Right cardiac atrium (tissue), 5 donors: ENCODE results near the gene MAN1C1. TPM values are rescaled to one million over a fixed set of nuclear protein-coding genes. Genes with fewer than 3 reads are reported as not detected.

Experiments used
- ATAC-seq, 2 donors: fragments of 200-7000 bp; cut with Tn5 transposase; one replicate each; pipeline versions ENCODE4 v1.8.0 to v1.9.1; 2020; ENCODE audit warnings: moderate library complexity in 2 of 2, mild to moderate bottlenecking in 1 of 2
- DNase-seq, 3 donors: peaks; one replicate each; pipeline ENCODE4 v3.0.0-alpha.2; 2020
- H3K27ac ChIP-seq: one replicate; pipeline ENCODE4 v1.5.1; 2013; ENCODE audit warnings: mild to moderate bottlenecking, low read length, control low read depth, moderate library complexity
- H3K27me3 ChIP-seq: one replicate; pipeline ENCODE4 v1.6.1; 2013; ENCODE audit not compliant: control insufficient read depth, insufficient read depth
- H3K4me1 ChIP-seq: one replicate; pipeline ENCODE4 v1.6.1; 2013; ENCODE audit warnings: low read length; ENCODE audit not compliant: control insufficient read depth, insufficient read depth
- H3K4me3 ChIP-seq: one replicate; pipeline ENCODE4 v1.5.1; 2013; ENCODE audit warnings: low read length, control low read depth
- H3K9me3 ChIP-seq: one replicate; pipeline ENCODE4 v1.6.1; 2013; ENCODE audit warnings: low read length; ENCODE audit not compliant: control insufficient read depth
- WGBS: extraction: QIAGEN DNeasy Blood & Tissue Kit; methylation state at CpG from one replicate; pipeline ENCODE4 v1.1.7; 2013; 5-methylcytosine and 5-hydroxymethylcytosine counted together
- intact Hi-C, 4 donors: fragments of 100-400 bp; cut with DNase I; formaldehyde crosslinking; loops; one replicate each; pipeline versions ENCODE4 v1.11.0 to v1.14.0; 2022 to 2023
- polyA plus RNA-seq: library from polyadenylated mRNA; stranded (reverse); fragments of 200-250 nt; gene quantifications from one replicate; pipeline ENCODE4 v1.2.3, GENCODE V29; 2013
- total RNA-seq, 4 donors: library from RNA; stranded (reverse); fragmentation: NEBNext Ultra II Directional; extraction: Animal tissue kit (Norgen Biotek cat#: 25700); gene quantifications; one replicate each; pipeline ENCODE4 v1.2.1, GENCODE V29; 2021
- donor health status: healthy with polysubstance abuse.
- donor health status: DM: no; HTN: yes; CAD: no.
- donor health status: DM: no; HTN: no; CAD: no.
- donor health status: DM: no; HTN: yes; CAD: no; lungs with severe emphysema.
- donor health status: DM: yes; HTN: yes; CAD: no.

MAN1C1 gene
- total and polyA plus RNA-seq, 5 donors: 9.1 to 15.7 (median 11.7) TPM

DNA sequence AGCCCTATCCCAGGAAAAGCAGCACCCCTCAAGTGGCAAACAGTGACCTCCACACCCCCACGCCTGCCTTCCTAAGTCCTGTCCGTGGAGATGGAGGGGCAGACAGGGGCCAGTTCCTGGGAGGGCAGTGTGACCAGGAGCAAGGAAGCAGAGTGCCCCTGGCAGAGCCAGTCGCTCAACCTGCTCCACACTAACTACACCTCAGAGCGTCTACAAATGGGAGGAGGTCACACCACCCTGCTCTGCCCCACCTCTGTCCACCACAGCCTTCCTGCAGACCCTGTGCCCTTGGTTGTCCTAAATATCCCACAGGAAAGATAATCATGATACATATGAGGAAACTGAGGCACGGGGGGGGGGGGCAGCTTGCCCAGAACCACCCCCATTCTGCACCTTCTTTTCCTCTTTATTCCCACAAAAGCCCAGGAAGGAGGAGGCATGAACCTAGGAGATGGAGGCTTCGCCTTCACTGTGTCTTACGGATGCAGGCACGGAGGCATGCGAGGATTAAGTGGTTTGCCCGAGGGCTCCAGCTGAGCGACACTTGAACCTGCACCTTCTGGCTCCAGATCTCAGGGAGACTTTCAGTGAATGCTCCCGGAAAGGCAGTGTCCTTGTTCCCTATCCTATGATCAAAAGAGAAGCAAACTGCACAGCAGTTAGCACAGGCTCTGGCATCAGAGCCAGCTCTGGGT lies 140.7 kb downstream of the MAN1C1 start:
- Histone ChIP-seq H3K4me3 (no peak overlapping the region), H3K9me3 (no peaks in the 10 kb centered on the region), H3K27me3 (no peaks in the 10 kb centered on the region), H3K4me1 (no peaks in the 10 kb centered on the region), H3K27ac (no peak overlapping the region)
- no peak for DNase-seq
- 88% methylated on average over 12 of the region's 12 CpGs for WGBS
- ATAC-seq: no peak
- intact Hi-C loops: no loop called here

DNA sequence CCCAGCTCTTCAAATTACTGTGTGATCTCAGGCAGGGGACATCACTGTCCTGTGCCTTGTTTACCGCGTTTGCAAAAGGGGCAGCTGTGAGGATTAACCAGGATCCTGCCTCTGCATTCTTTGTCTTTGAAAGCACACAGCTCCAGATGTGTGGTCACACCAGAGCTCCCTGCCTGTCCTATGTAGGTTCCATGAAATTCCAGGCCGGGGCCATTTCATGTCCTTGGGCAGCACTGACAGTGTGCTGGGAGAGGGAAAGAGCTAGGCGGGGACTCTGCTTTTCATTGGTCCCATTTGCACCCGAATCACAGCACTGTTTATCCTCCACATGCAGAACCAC lies 141.2 kb downstream of the MAN1C1 start:
- ATAC-seq (no peak), DNase-seq (no peak)
- Histone ChIP-seq H3K27me3 (no peaks in the 10 kb centered on the region), H3K27ac (no peak overlapping the region), H3K4me1 (no peaks in the 10 kb centered on the region), H3K4me3 (no peak overlapping the region), H3K9me3 (no peaks in the 10 kb centered on the region)
- intact Hi-C loops: no loop called here
- 80% methylated on average over 5 of the region's 5 CpGs for WGBS

DNA sequence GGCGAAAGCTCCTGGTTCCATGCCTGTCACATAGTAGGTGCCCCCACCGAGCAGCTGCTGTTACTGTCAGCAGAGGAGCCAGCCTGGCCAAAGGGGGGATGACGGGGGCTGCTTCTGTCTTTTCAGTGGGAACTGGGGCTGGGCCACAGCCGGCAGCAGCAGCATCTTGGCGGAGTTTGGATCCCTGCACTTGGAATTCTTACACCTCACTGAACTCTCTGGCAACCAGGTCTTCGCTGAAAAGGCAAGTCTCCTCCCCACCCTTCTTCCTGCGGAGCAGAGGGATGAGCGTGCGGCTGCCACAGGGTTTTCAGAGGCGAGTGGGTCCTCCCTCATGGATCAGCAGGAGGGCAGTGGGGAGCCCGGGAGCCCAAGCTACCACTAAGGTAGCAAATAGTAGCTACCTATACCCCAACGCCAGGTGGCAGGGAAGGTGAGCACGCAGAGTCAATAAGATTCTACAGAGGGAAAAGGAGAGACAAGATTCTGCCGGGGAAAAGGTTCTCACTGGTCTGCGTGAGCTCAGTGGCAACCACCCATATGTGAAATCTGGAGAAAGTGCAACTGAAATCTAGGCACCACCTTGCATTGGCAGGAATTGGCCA lies 142.0 kb downstream of the MAN1C1 start:
- 90% methylated on average over 15 of the region's 15 CpGs for WGBS
- H3K4me3 ChIP-seq: no peak overlapping the region
- intact Hi-C loops: no loop called here
- ATAC-seq (no peak), DNase-seq (no peak)
- H3K27ac ChIP-seq: no peak overlapping the region
- no peaks in the 10 kb centered on the region for H3K4me1 ChIP-seq
- H3K9me3 ChIP-seq: no peaks in the 10 kb centered on the region
- no peaks in the 10 kb centered on the region for H3K27me3 ChIP-seq

DNA sequence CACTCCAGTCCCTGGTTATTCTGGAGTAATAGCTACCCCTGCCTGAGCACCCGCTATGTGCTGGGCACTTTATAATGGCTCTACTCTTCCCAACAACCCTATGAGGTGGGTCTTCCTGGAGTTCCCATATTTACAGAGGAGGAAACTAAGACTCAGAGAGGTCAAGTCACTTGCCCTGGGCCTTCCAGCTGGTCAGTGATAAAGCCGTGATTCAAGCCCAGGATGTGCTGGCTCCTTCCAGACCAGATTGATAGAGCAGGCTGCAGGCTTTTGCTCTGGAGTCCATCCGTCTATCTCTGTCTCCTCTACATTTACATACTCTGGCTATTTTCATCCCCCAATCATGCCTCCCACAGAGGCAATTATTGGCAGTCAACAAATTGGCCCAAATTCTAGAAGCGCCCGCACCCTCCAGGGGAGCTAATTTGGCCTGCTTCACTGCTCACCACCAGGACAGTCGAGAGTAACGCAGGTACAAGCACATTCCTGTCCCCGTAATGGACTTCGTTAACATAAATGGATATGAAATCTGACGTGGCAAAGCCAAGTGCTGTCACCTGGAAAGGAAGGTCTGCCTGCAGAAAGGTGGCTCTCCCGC lies 143.6 kb downstream of the MAN1C1 start:
- H3K27me3 ChIP-seq: no peaks in the 10 kb centered on the region
- 74% methylated on average over 11 of the region's 11 CpGs for WGBS
- no peaks in the 10 kb centered on the region for H3K4me1 ChIP-seq
- DNase-seq (no peak), ATAC-seq (no peak)
- no peak overlapping the region for H3K27ac ChIP-seq
- intact Hi-C loops: no loop called here
- no peak overlapping the region for H3K4me3 ChIP-seq
- no peaks in the 10 kb centered on the region for H3K9me3 ChIP-seq

DNA sequence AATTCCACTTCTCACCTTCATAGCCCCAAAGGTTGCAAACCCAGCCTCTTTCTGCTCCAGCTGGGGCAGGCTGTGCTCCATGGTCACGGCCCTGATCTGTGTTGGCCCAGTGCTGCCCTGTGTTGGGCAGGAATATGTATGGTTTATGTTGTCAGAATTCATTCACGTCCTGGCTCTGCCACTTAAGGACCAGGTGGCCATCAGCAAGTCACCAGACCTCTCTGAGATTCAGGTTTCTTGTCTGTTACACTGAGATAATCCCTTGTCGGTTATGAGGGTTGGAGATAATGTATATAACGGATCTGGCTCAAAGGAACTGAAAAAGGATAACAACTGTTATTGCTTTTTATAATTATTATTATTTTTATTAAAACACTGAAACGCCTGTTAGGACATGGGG lies 144.3 kb downstream of the MAN1C1 start:
- ATAC-seq: no peak
- no peak for DNase-seq
- WGBS: 76% methylated on average over 5 of the region's 5 CpGs

DNA sequence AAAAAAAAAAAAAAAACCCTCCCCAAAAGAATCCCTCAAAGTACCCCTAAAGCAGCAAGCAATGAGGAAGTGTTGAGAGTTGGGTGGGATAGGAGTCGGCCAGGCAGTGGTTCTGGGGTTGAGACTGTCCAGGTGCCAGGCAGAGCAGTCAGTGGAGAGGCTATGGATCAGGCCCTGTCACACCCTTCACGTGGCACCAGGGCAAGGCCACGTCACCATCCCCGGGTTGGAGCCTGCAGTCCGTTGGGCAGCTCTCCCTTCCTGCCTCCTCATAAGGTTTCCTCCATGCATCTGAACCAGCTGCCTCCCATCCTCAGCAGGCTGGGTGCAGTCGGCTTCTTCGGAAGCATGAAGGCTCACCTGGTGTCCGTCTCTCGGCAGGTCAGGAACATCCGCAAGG lies 146.9 kb downstream of the MAN1C1 start:
- intact Hi-C loops: no loop called here

More for the DNA sequence above, 144.3 kb downstream of the MAN1C1 start:
- Histone ChIP-seq H3K4me3 (no peak overlapping the region), H3K27ac (no peak overlapping the region), H3K9me3 (no peaks in the 10 kb centered on the region), H3K27me3 (no peaks in the 10 kb centered on the region), H3K4me1 (no peaks in the 10 kb centered on the region)
- intact Hi-C loops: no loop called here

DNA sequence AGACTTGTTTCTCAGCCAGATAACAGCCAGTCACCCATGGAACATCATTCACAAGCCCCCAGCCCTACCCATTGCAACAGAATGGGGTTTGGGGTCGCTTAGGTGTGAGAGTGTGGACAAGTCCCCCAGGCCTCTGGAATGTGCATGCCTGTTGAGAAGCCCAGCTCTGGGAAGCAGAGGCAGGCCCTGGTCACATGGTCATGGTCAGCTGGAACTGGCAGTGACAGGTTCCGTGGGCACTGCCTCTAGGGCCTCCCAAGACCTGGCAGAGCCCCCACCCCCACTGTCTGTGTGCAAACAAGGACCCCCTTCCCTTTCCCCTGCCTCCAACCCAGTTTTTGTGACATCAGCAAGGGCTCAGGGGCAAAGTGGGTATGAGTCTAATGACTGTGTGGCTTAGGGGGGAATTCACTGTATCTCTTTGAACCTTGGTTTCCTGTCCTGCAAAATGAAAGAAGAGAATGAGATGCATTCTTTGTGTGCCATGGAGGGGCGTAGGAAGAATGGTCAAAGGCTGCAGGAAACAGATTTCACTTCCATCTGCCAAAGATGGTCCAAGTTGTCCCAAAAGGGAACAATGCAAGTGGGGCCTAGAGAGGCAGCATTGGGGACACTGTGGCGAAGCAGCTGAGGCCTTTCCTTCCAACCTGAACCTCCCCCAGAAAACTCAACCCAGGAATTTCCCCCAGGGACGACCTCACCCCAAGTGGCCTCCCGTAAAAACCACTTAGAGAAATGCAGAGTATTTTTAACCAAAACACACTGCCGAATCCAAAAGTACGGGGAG lies 148.7 kb downstream of the MAN1C1 start:
- Histone ChIP-seq H3K27ac (no peak overlapping the region), H3K4me3 (no peak overlapping the region), H3K9me3 (no peaks in the 10 kb centered on the region), H3K27me3 (no peaks in the 10 kb centered on the region), H3K4me1 (peaks cover 4% of the 10 kb centered on the region)
- ATAC-seq: no peak
- intact Hi-C loops: no loop called here
- WGBS: 44% methylated on average over 8 of the region's 8 CpGs
- no peak for DNase-seq

More for the DNA sequence above, 146.9 kb downstream of the MAN1C1 start:
- H3K4me3 ChIP-seq: no peak overlapping the region
- H3K27me3 ChIP-seq: no peaks in the 10 kb centered on the region
- H3K27ac ChIP-seq: no peak overlapping the region
- 90% methylated on average over 10 of the region's 10 CpGs for WGBS
- H3K9me3 ChIP-seq: no peaks in the 10 kb centered on the region
- H3K4me1 ChIP-seq: peaks cover 2% of the 10 kb centered on the region
- ATAC-seq: no peak
- DNase-seq: no peak

DNA sequence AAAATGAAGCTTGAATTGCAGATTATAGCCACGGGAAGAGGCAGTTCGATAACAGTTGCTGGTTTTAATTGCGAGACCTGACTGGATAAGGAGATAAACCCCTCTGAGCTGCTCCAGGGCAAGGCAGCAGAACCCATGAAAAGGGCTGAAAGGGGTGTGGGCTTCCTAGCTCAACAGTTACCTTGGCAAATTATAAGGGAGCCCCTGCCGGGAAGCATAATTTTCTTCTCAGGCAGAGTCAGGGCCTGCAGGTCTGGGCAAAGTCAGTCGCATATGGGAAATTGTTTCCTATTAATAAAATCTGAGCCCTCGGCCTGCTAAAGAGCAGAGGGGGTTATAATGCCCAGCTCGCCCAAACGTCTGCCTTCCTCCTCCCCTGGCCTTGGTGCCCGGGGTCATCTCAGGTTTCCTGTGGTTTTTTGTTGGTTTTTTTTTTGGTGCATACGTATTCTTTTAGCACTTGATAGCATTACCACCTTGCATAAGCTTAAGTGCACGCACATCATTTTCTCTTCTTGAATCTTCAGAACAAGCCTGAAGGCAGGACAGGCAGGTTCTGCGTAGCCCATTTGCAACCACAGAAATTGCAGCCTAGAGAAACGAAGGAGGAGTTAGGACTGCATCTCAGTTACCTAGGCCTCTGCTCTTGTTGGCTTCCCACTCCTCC lies 149.5 kb downstream of the MAN1C1 start:
- H3K4me3 ChIP-seq: no peak overlapping the region
- peaks cover 8% of the 10 kb centered on the region for H3K4me1 ChIP-seq
- no peak overlapping the region for H3K27ac ChIP-seq
- intact Hi-C loops: no loop called here
- no peak for DNase-seq
- no peaks in the 10 kb centered on the region for H3K27me3 ChIP-seq
- 63% methylated on average over 13 of the region's 13 CpGs for WGBS
- H3K9me3 ChIP-seq: no peaks in the 10 kb centered on the region
- ATAC-seq: no peak

DNA sequence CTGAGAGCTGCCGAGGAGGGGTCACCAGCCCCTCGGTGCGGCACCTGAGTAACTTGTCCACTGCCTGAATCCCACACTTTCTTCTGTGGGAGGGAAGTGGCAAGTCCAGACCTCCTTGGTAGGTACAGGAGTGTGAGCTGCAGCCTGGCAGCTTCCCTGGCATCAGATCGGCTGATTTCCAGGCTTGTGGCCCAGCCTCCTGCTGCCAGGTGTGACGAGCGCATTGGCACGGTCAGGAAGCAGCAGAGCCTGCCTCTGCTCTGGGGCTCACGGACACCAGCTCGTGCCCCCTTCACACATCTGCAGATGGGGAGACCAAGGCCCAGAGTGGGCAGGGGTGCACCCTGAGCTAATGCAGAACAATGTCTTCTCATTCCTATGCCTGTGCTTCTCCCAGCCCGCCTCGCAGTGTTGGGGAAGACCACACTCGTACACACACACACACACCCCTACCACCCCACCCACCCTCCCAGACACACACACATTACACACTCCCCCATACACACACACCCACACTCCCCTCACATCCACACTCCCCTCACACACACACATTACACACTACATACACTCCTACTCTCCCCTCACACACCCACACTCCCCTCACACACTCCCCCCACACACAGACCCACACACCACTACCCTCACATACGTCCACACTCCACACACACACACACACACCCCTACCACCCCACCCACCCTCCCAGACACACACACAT lies 150.3 kb downstream of the MAN1C1 start:
- Histone ChIP-seq H3K4me3 (no peak overlapping the region), H3K27ac (no peak overlapping the region), H3K4me1 (peaks cover 8% of the 10 kb centered on the region), H3K27me3 (no peaks in the 10 kb centered on the region), H3K9me3 (no peaks in the 10 kb centered on the region)
- DNase-seq (no peak), ATAC-seq (no peak)
- intact Hi-C loops: no loop called here
- 81% methylated on average over 13 of the region's 13 CpGs for WGBS

DNA sequence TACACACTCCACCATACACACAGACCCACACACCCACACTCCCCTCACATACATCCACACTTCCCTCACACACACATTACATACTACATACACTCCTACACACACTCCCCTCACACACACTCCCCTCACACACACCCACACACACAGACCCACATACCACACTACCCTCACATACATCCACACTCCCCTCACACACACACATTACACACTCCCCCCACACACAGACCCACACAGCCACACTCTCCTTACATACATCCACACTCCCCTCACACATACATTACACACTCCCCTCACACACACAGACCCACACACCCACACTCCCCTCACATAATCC lies 150.8 kb downstream of the MAN1C1 start:
- DNase-seq (no peak), ATAC-seq (no peak)
- H3K9me3 ChIP-seq: no peaks in the 10 kb centered on the region
- H3K27ac ChIP-seq: no peak overlapping the region
- H3K27me3 ChIP-seq: no peaks in the 10 kb centered on the region
- intact Hi-C loops: no loop called here
- peaks cover 8% of the 10 kb centered on the region for H3K4me1 ChIP-seq
- no peak overlapping the region for H3K4me3 ChIP-seq
